ENCODE measurements around the gene AFF2. TPM values are rescaled to one million over a fixed set of nuclear protein-coding genes. Genes with fewer than 3 reads are reported as not detected.

The AFF2 gene
- polyA plus RNA-seq, 1 of the 3 experiments (the other 2 are of a cell fraction) = not detected

GRCh38 chrX:148567229-148567628 is 66.8 kb downstream of the AFF2 start (continued):
- TF ChIP-seq, protein P1, sequence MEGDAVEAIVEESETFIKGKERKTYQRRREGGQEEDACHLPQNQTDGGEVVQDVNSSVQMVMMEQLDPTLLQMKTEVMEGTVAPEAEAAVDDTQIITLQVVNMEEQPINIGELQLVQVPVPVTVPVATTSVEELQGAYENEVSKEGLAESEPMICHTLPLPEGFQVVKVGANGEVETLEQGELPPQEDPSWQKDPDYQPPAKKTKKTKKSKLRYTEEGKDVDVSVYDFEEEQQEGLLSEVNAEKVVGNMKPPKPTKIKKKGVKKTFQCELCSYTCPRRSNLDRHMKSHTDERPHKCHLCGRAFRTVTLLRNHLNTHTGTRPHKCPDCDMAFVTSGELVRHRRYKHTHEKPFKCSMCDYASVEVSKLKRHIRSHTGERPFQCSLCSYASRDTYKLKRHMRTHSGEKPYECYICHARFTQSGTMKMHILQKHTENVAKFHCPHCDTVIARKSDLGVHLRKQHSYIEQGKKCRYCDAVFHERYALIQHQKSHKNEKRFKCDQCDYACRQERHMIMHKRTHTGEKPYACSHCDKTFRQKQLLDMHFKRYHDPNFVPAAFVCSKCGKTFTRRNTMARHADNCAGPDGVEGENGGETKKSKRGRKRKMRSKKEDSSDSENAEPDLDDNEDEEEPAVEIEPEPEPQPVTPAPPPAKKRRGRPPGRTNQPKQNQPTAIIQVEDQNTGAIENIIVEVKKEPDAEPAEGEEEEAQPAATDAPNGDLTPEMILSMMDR (IDR thresholded peaks at IDR 0.05) = no peak
- TF ChIP-seq TAF1 (IDR thresholded peaks at IDR 0.05; ENCODE audit: borderline replicate concordance, low read depth, low read length) = no peak
- no peak for TF ChIP-seq USF1 (IDR thresholded peaks at IDR 0.05; ENCODE audit: borderline replicate concordance, low read depth)

GRCh38 chrX:148567779-148568178 is 67.4 kb downstream of the AFF2 start:
- TF ChIP-seq TAF1 (IDR thresholded peaks at IDR 0.05; ENCODE audit: borderline replicate concordance, low read depth, low read length) (no peak), ELF1 (IDR thresholded peaks at IDR 0.05) (no peak), EP300 (IDR thresholded peaks at IDR 0.05; ENCODE audit: borderline replicate concordance in 1 of 2, low read depth in 1 of 2, low read length in 1 of 2) (no peak), NFIC (IDR thresholded peaks at IDR 0.05; ENCODE audit: borderline replicate concordance) (no peak)
- TF ChIP-seq, protein P2, sequence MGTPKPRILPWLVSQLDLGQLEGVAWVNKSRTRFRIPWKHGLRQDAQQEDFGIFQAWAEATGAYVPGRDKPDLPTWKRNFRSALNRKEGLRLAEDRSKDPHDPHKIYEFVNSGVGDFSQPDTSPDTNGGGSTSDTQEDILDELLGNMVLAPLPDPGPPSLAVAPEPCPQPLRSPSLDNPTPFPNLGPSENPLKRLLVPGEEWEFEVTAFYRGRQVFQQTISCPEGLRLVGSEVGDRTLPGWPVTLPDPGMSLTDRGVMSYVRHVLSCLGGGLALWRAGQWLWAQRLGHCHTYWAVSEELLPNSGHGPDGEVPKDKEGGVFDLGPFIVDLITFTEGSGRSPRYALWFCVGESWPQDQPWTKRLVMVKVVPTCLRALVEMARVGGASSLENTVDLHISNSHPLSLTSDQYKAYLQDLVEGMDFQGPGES (IDR thresholded peaks at IDR 0.05; ENCODE audit: low read depth, low read length) = no peak
- DNase-seq = no peak
- no peaks in the 10 kb centered on the region for H3K36me3 ChIP-seq (replicated peaks in 1 of 2; ENCODE audit: control insufficient read depth in 1 of 2, insufficient read depth in 2 of 2, low read length in 1 of 2)
- ChIA-PET CTCF (interaction anchor here (1.6 kb wide), 1 partner anchor 37 kb away, joined by 7 read pairs; no protein-coding TSS in a partner anchor), POLR2A (no interaction called here)
- H3K4me3 ChIP-seq (ENCODE audit: low read depth in 2 of 2, low read length in 1 of 2) = no peak overlapping the region
- H3K9me2 ChIP-seq = no peaks in the 10 kb centered on the region
- no peaks in the 10 kb centered on the region for H3K27me3 ChIP-seq (ENCODE audit: insufficient read depth)
- no peaks in the 10 kb centered on the region for H3K9me3 ChIP-seq
- H3K9ac ChIP-seq = no peak overlapping the region
- no peak overlapping the region for H2AFZ ChIP-seq (ENCODE audit: low read depth)
- H3F3A ChIP-seq (replicated peaks; ENCODE audit: insufficient read depth) = no peaks in the 10 kb centered on the region
- no peaks in the 10 kb centered on the region for H3K4me1 ChIP-seq (ENCODE audit: control insufficient read depth in 1 of 2, insufficient read depth in 2 of 2, low read depth in 1 of 2, low read length in 1 of 2)
- H4K20me1 ChIP-seq (ENCODE audit: insufficient read depth) = no peaks in the 10 kb centered on the region
- no peaks in the 10 kb centered on the region for H3K79me2 ChIP-seq (ENCODE audit: insufficient read depth)
- H3K4me2 ChIP-seq = no peak overlapping the region
- 5% methylated on average over 1 of the region's 1 CpG for WGBS (ENCODE audit: low lambda C conversion rate)
- no peak overlapping the region for H3K27ac ChIP-seq (ENCODE audit: low read depth in 2 of 2, low read length in 1 of 2)

GRCh38 chrX:148568763-148569162 is 68.3 kb downstream of the AFF2 start:
- no peak overlapping the region for H3K4me3 ChIP-seq (ENCODE audit: low read depth in 2 of 2, low read length in 1 of 2)
- 0% methylated on average over 2 of the region's 2 CpGs for WGBS (ENCODE audit: low lambda C conversion rate)
- CTCF ChIA-PET = interaction anchor here (1.6 kb wide), 1 partner anchor 38 kb away, joined by 7 read pairs; no protein-coding TSS in a partner anchor
- no peak for DNase-seq
- H2AFZ ChIP-seq (ENCODE audit: low read depth) = no peak overlapping the region
- no peak overlapping the region for H3K9ac ChIP-seq
- no peaks in the 10 kb centered on the region for H3K4me1 ChIP-seq (ENCODE audit: control insufficient read depth in 1 of 2, insufficient read depth in 2 of 2, low read depth in 1 of 2, low read length in 1 of 2)
- POLR2A ChIA-PET = no interaction called here
- H4K20me1 ChIP-seq (ENCODE audit: insufficient read depth) = no peaks in the 10 kb centered on the region
- H3K4me2 ChIP-seq = no peak overlapping the region
- no peaks in the 10 kb centered on the region for H3K9me3 ChIP-seq
- TF ChIP-seq POLR2AphosphoS5 (IDR thresholded peaks at IDR 0.05; ENCODE audit: low read depth, low read length) = no peak
- no peak for TF ChIP-seq RXRA (IDR thresholded peaks at IDR 0.05; ENCODE audit: borderline replicate concordance, low read depth)
- no peak for TF ChIP-seq MXI1 (IDR thresholded peaks at IDR 0.05; ENCODE audit: low read depth, low read length)
- TF ChIP-seq RFX5 (IDR thresholded peaks at IDR 0.05; ENCODE audit: low read length) = no peak
- no peak for TF ChIP-seq REST (IDR thresholded peaks at IDR 0.05; ENCODE audit: low read depth, low read length)
- TF ChIP-seq, protein P3, sequence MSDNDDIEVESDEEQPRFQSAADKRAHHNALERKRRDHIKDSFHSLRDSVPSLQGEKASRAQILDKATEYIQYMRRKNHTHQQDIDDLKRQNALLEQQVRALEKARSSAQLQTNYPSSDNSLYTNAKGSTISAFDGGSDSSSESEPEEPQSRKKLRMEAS (IDR thresholded peaks at IDR 0.05; ENCODE audit: low read depth) = no peak
- no peaks in the 10 kb centered on the region for H3F3A ChIP-seq (replicated peaks; ENCODE audit: insufficient read depth)
- H3K27ac ChIP-seq (ENCODE audit: low read depth in 2 of 2, low read length in 1 of 2) = no peak overlapping the region
- no peaks in the 10 kb centered on the region for H3K79me2 ChIP-seq (ENCODE audit: insufficient read depth)
- H3K36me3 ChIP-seq (replicated peaks in 1 of 2; ENCODE audit: control insufficient read depth in 1 of 2, insufficient read depth in 2 of 2, low read length in 1 of 2) = no peaks in the 10 kb centered on the region
- H3K9me2 ChIP-seq = no peaks in the 10 kb centered on the region
- H3K27me3 ChIP-seq (ENCODE audit: insufficient read depth) = no peaks in the 10 kb centered on the region

Measured in SK-N-SH (cell line).